T-helper 9 cell (primary cell): ENCODE measurements around the gene MRPL2.

Source experiments
- DNase-seq: peaks from one replicate; pipeline ENCODE4 v3.0.0-alpha.2; 2020

Gene MRPL2

GRCh38 chr6:43016943-43017334 lies 42.3 kb downstream of the MRPL2 start:
- DNase-seq: no peak

- no peak for DNase-seq
These were observed 42.9 kb downstream of the MRPL2 start for GRCh38 chr6:43016176-43016942.

- DNase-seq: no peak
These were observed 44.8 kb downstream of the MRPL2 start for GRCh38 chr6:43014434-43014909.

GRCh38 chr6:43013843-43014433 lies 45.3 kb downstream of the MRPL2 start, which contains the start of the genes KLHDC3 and MEA1:
TSS of gene KLHDC3 (plus strand) at chr6:43014249. CDS start at chr6:43017193, 2,944 bp downstream.
TSS of gene MEA1 (minus strand) at chr6:43013946. CDS start at chr6:43013813, 133 bp downstream.
- peak; percentile 96 for DNase-seq

- DNase-seq: no peak
These were observed 46.0 kb downstream of the MRPL2 start for GRCh38 chr6:43013097-43013842.

- DNase-seq: no peak
These were observed 46.9 kb downstream of the MRPL2 start for GRCh38 chr6:43012364-43012763.

- no peak for DNase-seq
These were observed 48.0 kb downstream of the MRPL2 start for GRCh38 chr6:43011207-43011606.

- DNase-seq: no peak
These were observed 50.1 kb downstream of the MRPL2 start for GRCh38 chr6:43009124-43009523.

GRCh38 chr6:43007126-43007525 lies 52.1 kb downstream of the MRPL2 start:
- DNase-seq: no peak

GRCh38 chr6:43006251-43006650 lies 53.0 kb downstream of the MRPL2 start:
- DNase-seq: no peak

- no peak for DNase-seq
These were observed 53.4 kb downstream of the MRPL2 start for GRCh38 chr6:43005844-43006243.
